Mesangial cell (primary cell): ENCODE data around the gene TRIM39. TPM values are rescaled to one million over a fixed set of nuclear protein-coding genes. Genes with fewer than 3 reads are reported as not detected.

Experiments used
- total RNA-seq: library from RNA; depleted of rRNA; stranded (reverse); fragments of >200 nt; gene quantifications from 2 replicates; pipeline ENCODE4 v1.2.3, GENCODE V29; 2015

Gene TRIM39
- 6.0 and 12.3 TPM in 2 replicates for total RNA-seq

DNA sequence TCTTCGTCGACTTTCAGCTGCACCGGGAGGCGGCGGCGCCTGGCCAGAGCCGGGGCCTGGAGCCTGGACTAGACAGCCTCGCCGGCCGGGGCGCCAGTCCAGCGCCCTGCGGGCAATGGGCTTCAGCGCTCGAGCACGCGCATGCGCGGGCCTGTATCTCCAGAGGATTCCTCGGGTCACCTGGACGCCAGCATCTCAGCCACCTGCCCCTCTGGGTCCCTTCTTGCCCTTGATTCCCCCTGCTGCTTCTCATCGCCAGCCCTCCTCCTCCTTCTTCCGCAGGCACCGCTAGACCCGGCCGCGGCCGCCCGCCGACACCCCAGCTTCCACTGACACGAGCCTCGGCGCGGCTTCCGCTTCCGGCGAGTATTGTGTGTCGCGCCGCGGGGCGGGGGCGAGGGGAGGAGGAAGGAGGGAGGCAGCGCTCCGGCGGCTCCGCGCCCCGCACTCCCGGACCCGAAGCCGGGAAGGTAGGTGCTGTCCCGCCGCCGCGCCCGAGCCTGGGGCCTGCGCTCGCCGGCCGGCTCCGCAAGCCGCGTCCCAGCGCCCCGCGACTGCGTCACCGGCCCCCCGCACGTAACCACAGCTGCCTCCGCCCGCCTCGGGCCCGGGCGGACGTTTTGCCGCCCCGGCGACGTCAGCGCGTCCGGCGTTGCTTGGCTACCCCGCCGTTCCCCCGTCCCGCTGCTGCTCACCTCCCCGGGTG lies at the start of gene TRIM39:
TSS of gene TRIM39 (plus strand) at position 402 of the 706 bp plus-strand sequence. CDS start 2,391 bp downstream, outside the sequence.

DNA sequence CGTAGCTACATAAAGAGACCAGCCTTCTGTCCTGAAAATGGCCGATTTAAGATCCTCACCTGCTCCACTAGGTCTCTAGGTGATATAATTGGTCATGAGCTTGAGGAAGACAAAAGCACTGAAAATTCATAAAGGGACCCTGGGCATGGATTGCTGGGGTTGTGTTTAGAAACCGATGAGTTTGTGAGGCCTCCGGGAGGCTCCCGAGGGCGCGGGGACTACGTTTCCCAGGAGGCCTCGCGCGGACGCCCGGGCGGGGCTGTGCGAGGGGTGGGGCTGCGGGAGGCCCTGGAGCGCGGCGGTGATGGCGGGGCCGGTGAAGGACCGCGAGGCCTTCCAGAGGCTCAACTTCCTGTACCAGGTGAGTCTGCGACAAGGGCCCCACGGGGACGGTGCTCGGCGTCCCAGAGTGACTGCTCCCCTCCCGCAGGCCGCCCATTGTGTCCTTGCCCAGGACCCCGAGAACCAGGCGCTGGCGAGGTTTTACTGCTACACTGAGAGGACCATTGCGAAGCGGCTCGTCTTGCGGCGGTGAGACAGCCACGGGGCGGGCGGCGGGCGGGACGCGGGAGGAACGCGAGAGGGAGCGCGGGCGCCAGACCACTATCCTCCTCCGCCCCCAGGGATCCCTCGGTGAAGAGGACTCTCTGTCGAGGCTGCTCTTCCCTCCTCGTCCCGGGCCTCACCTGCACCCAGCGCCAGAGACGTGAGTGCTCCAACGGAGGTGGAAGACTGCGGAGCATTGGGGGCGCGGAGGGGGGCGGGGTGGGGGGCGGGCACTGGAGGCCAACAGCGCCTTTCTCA lies 18.3 kb downstream of the TRIM39 start, which contains the start of gene RPP21:
TSS of gene RPP21 (plus strand) at position 289 of the 804 bp plus-strand sequence. CDS start at position 305, 16 bp downstream.

Other genes starting within 250 kb of the TRIM39 start
- not detected in 2 replicates for gene TRIM31, start 213.8 kb upstream of the TRIM39 start, total RNA-seq
- gene TRIM40, start 190.8 kb upstream of the TRIM39 start, total RNA-seq, result not detected in 2 replicates
- gene TRIM10, start 165.7 kb upstream of the TRIM39 start, total RNA-seq, result not detected in 2 replicates
- not detected in 2 replicates for gene TRIM15, start 163.4 kb upstream of the TRIM39 start, total RNA-seq
- gene TRIM26, start 113.5 kb upstream of the TRIM39 start, total RNA-seq, result 23.5 and 27.5 TPM in 2 replicates
- gene RPP21, start 18.2 kb downstream of the TRIM39 start, total RNA-seq, result 108 and 135 TPM in 2 replicates
- gene HLA-E, start 162.6 kb downstream of the TRIM39 start, total RNA-seq, result 66.3 and 166 TPM in 2 replicates
- gene GNL1, start 229.6 kb downstream of the TRIM39 start, total RNA-seq, result 42.0 and 44.0 TPM in 2 replicates
- gene PRR3, start 230.4 kb downstream of the TRIM39 start, total RNA-seq, result 9.3 and 9.8 TPM in 2 replicates
- gene ABCF1, start 244.5 kb downstream of the TRIM39 start, total RNA-seq, result 32.1 and 37.8 TPM in 2 replicates